CD4-positive, alpha-beta T cell treated with Interleukin-10 for 1 hour (primary cell): ENCODE results near the gene CNST.
"Not testable (repeated sequence)": the region's sequence is repeated elsewhere in the genome, so short reads cannot be mapped to it uniquely, and the experiment has no call there.

Experiments
- DNase-seq: peaks from one replicate; pipeline ENCODE4 v3.0.0-alpha.2; 2020

The CNST gene

GRCh38 chr1:246560833-246561232 is 5.4 kb upstream of the CNST start:
- DNase-seq: not testable (repeated sequence)

GRCh38 chr1:246564839-246565750 is 1.2 kb upstream of the CNST start:
- no peak for DNase-seq

- no peak for DNase-seq
Measured at GRCh38 chr1:246565751-246566127, 517 bp upstream of the CNST start.

- DNase-seq: peak; percentile 28
Measured at GRCh38 chr1:246566813-246567645, 773 bp downstream of the CNST start.

GRCh38 chr1:246567646-246568235 is 1.5 kb downstream of the CNST start:
- DNase-seq: no peak

- DNase-seq: peak; percentile 57
Measured at GRCh38 chr1:246569248-246570238, 3.3 kb downstream of the CNST start.

GRCh38 chr1:246571309-246571708 is 5.1 kb downstream of the CNST start:
- DNase-seq: not testable (repeated sequence)

GRCh38 chr1:246571953-246572352 is 5.7 kb downstream of the CNST start:
- DNase-seq: no peak

- DNase-seq: no peak
Measured at GRCh38 chr1:246572785-246573184, 6.5 kb downstream of the CNST start.

GRCh38 chr1:246573491-246573890 is 7.2 kb downstream of the CNST start:
- DNase-seq: no peak

- no peak for DNase-seq
Measured at GRCh38 chr1:246576709-246577032, 10.4 kb downstream of the CNST start.

GRCh38 chr1:246577082-246577719 is 10.9 kb downstream of the CNST start:
- no peak for DNase-seq

GRCh38 chr1:246577720-246578106 is 11.5 kb downstream of the CNST start:
- no peak for DNase-seq

- DNase-seq: no peak
Measured at GRCh38 chr1:246579818-246580217, 13.6 kb downstream of the CNST start.

GRCh38 chr1:246580497-246581370 is 14.5 kb downstream of the CNST start:
- no peak for DNase-seq

- DNase-seq: no peak
Measured at GRCh38 chr1:246582301-246583055, 16.2 kb downstream of the CNST start.

- DNase-seq: no peak
Measured at GRCh38 chr1:246583056-246583440, 16.8 kb downstream of the CNST start.

GRCh38 chr1:246583448-246584185 is 17.4 kb downstream of the CNST start:
- no peak for DNase-seq

- DNase-seq: no peak
Measured at GRCh38 chr1:246587032-246587431, 20.8 kb downstream of the CNST start.
